NCI-H446 (cell line): ENCODE measurements around the gene CLTA.
A peak's percentile ranks its signal among the peaks of the same experiment; 100 is the strongest.

Experiments used
- DNase-seq, 2 experiments: peaks; one replicate each; lab custom pipeline; 2025; lab: John Stamatoyannopoulos, UW

CLTA gene

DNA sequence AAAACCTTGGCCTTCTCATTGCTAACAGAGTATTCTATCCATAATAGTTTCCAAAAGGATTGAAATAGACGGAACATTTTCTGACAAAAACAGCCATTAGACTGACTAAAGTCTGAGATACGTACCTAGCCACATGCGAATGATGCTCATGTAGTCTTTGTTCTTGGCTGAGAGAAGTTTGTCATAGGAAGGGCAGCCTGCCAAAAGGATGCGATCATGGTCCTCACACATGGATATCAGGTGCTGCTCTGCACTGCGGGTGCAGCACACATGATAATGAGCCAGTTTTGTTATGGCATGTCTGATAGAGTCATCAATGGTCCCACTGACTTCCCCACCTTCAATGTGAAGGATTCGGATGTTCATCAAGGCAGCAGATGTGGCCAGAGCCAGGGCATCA, 55.2 kb downstream of the CLTA start:
- no peak for DNase-seq

DNA sequence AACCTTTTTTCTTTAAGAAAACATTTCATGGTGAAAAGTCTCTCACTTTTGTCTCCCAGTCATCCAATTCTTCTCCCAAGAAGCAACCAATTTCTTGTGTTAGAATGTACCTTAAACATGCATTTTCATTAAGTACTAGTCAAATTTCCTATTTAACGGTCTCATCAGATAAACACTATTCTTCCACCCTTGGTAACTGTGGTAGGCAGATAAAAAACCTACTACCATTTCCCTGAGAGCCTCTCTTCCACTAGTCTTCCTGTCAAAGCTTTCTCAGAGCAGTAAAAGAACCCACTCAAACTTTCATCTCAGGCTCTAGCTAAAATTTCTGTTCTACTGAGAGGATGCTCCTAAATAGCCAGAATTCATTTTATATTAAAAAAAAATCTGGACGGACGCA, 56.6 kb downstream of the CLTA start:
- no peak for DNase-seq

DNA sequence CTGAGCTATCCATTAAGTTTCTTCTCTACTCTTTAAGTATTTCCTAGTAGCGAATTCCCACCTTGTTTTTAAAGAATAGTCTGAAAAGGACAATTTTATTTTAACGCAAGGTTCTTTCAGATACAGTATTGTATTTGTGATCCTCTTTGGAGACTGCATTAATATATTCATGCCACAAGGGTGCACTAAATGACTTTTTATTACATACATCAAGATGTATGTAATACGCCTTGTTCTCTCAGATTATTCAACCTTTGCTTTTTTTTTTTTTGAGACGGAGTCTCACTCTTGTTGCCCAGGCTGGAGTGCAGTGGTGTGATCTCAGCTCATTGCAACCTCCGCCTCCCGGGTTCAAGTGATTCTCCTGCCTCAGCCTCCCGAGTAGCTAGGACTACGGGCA, 57.3 kb downstream of the CLTA start:
- DNase-seq: peak in 1 of 2 experiments; percentile 19

GRCh38 chr9:36249189-36249588, 58.5 kb downstream of the CLTA start:
- no peak for DNase-seq

DNA sequence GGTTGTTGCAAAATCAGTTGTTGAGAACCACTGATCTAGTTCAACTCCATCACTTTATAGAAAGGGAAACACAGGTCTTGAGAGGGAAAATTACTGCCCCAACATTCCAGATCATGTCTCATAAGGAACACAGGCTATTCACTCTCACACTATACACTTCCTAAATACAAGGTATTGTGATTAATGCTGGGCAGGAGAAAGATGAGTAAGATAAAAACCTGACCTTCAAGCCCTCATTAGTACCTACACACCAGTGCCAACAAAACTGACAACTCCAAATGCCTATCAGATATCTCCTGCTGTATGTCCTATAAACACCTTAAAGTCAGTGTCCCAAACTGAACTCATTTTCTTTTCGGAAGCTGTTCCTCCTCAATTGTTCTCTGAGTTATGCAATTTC, 59.4 kb downstream of the CLTA start:
- DNase-seq: no peak

- no peak for DNase-seq
Observed at GRCh38 chr9:36251428-36251827, 60.7 kb downstream of the CLTA start.

DNA sequence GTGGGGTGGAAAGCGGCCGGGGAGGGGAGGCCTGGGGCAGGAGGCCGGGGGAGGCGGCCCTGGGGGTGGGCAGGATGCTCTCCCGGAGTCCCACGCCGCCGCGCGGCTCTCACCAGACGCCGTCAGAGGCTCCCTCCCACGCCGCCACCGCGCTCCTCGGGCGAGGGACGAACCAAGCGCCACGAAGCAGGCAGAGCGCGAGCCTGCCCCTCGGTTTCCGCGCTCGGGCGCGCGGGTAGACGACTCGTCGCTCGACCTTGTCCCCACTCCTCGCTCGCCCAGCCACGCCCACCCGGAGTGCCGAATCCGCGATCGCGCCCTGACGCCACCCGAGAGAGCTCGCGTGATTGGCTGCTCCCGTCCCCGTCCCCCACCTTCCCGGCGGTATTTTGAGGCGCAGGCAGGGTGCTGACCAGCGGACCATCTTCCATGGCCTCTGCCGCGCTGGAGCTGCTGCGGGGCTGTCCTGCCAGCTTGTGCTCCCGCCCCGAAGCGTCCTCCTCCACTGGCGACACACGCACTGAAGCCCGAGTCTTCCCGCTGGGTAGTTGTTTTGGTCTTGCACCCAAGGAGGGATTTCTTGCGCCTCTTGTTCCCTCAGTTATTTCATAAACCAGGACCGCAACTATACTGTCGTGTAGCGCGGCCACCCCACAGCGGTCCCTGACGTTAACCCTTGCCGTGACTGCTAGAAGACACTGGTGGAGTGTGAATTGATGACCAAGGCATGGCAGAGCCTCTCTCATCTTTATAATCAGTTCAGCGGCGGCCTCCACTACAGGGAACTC, 67.7 kb downstream of the CLTA start, which contains the start of gene GNE:
Gene GNE, minus strand, starts transcription at position 241 of the 788 bp plus-strand sequence. CDS start 9,093 bp downstream, outside the sequence.
- DNase-seq: peak; percentile 96 to 97

- no peak for DNase-seq
Observed at GRCh38 chr9:36258996-36259533, 68.3 kb downstream of the CLTA start.
